SK-N-MC (cell line): ENCODE results near the gene RALGPS1.

Source experiments
- EZH2 ChIP-seq: fragments of 200-600 bp; sonication (generic); IDR thresholded peaks from one replicate; pipeline ENCODE4 v1.6.1; 2017; ENCODE audit warnings: antibody characterized with exemption
- POLR2AphosphoS5 ChIP-seq: IDR thresholded peaks from 2 replicates; pipeline ENCODE4 v1.6.1; 2012; ENCODE audit warnings: mild to moderate bottlenecking, low read depth, low read length, borderline replicate concordance

GRCh38 chr9:126984969-126985368 is 70.4 kb downstream of the RALGPS1 start:
- TF ChIP-seq EZH2 (no peak), POLR2AphosphoS5 (no peak)
